GM20000 (cell line): ENCODE data around the gene MED26.

ENCODE experiments used
- DNase-seq: peaks from one replicate; pipeline ENCODE4 v3.0.0; 2012; ENCODE audit warnings: low spot score
- TF ChIP-seq, protein P1 (sequence below): IDR thresholded peaks from 2 replicates; pipeline ENCODE4 v1.5.1; 2012; ENCODE audit warnings: mild to moderate bottlenecking, control low read depth; ENCODE audit errors: extremely low read depth, missing control alignments

MED26 gene

DNA sequence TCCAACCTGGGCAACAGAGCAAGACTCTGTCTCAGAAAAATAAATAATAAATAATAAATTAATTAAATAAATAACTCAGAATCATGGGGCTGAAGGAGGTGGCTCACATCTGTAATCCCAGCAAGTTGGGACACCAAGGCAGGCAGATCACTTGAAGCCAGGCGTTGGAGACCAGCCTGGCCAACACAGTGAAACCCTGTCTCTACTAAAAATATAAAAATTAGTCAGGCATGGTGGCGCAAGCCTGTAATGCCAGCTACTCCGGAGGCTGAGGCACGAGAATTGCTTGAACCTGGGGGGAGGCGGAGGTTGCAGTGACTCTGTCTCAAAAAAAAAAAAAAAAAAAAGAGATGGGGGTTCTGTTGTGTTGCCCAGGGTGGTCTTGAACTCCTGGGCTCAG lies 40.2 kb upstream of the MED26 start:
- TF ChIP-seq, protein P1, sequence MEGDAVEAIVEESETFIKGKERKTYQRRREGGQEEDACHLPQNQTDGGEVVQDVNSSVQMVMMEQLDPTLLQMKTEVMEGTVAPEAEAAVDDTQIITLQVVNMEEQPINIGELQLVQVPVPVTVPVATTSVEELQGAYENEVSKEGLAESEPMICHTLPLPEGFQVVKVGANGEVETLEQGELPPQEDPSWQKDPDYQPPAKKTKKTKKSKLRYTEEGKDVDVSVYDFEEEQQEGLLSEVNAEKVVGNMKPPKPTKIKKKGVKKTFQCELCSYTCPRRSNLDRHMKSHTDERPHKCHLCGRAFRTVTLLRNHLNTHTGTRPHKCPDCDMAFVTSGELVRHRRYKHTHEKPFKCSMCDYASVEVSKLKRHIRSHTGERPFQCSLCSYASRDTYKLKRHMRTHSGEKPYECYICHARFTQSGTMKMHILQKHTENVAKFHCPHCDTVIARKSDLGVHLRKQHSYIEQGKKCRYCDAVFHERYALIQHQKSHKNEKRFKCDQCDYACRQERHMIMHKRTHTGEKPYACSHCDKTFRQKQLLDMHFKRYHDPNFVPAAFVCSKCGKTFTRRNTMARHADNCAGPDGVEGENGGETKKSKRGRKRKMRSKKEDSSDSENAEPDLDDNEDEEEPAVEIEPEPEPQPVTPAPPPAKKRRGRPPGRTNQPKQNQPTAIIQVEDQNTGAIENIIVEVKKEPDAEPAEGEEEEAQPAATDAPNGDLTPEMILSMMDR = no peak
- no peak for DNase-seq

DNA sequence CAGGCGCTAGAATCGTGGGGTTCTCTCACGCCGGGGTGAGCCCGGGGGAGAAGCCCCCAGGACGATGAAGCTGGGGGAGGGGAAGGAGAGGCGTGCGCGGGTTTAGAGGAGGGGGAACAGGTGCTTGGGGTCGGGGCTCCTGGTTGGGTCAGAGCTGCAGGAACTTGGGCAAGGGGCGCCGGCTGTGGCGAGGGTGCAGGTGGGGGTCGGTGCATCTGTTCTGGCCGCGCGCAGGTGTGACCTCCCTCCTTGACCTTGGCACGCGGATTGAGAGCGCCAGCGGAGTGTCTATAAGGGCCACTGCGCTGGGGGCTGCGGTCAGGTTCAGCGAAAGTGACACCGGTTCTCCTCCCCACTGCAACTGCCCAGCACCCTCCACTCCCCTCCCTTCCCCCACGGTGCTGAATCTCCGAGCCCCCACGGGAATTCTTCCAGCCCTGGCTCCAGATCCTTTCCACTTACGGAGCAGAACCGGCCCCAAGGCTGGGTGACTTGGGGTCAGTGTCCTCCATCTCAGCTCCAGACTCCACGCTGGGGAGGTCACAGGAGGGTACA lies 33.6 kb upstream of the MED26 start:
- peak; percentile 45 for DNase-seq
- TF ChIP-seq, protein P1 = no peak

DNA sequence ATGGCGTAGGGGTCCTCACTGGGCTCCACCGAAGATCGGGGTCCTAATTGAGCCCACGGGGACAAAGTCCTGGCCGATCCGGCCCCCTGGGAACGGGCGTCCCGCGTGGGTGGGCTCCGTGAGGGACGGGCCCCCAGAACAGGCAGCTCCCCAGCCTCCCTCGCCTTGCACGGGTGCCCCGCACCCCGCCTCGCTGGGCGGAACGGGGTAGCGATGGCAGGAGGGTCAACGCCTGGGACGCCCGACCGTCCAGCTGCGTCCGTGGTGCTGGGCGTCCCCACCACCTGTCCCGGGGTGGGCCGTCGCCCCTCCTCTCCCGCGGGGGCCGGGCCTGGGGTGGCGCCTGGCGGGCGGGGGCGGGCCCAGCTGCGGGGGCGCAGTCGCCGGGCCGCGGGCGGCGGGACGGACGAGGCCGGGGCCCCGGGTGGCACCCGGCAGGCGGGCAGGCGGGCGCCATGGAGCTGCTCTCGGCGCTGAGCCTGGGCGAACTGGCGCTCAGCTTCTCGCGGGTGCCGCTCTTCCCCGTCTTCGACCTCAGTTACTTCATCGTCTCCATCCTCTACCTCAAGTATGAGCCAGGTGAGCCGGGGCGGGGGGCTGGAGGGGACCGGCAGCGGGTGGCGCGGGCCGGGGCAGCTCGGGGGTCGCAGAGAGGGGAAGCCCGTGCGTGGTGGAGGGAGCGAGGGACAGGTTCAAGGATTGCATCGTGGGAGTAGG lies 32.9 kb upstream of the MED26 start, which contains the start of gene TMEM38A:
TMEM38A (plus strand) TSS at position 377 of the 717 bp plus-strand sequence; CDS start at position 456, 79 bp downstream.
- peak; percentile 83 for DNase-seq
- TF ChIP-seq, protein P1 = no peak

DNA sequence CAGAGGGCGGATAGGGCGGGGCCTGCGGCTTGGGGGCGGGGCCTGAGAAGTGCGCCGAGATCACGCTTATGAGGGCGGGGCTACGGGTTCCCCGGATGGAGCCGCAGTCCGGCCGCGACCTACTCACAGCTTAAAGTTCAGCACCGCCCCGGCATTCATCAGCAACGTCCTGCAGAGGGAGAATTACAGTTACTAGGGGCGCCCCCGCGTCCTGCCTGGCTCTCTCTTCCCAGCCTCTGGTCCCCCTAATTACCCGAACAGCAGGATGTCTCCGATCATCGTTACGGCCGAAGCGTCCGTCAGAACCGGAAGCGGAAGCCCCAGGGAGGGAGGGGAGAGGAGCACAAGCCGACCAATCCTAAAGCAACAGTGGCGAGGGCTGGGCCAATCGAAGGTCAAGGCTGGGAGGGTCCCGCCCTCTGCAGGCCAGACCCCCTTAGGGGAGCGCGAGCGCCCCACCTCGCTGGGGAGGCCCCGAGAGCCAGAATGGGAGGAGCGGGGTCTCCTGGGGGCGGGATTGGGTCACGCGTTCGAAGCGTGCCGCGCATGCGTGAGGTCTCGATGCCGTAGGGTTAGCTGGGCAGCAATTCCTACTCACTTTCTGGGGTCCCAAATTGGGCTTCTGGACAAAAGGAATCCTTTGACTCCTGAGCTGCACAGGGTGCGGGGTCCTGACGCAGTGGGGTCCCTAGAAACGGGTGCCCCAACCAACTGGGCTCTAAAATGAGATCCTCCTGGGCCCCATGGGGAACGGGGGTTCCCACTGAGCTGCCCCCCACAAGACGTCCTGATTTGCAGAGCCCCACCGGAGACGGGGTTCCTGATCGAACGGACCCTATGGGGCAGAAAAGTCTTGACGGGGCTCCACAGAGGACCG lies 32.1 kb upstream of the MED26 start, which contains the start of gene SMIM7:
SMIM7 (minus strand) TSS at position 313 of the 877 bp plus-strand sequence; CDS start at position 279, 34 bp downstream.
- peak; percentile 98 for DNase-seq

DNA sequence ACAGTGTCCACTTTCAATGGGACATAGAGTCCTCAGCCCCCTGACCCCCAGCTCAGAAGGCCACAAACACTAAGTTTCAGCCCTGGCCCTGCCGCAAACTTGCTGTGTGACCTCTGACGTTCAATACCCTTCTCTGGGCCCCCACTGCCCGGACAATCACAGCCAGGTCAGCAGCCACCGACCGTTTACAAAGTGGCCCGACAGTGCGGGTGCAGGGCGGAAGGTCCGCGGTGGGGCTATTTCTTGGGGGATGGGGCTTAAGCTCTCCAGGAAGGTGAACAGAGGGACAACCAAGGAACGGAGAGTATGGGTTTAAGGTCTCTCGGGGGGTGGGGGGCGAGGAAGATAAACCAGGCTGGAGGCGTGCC lies 31.4 kb upstream of the MED26 start:
- TF ChIP-seq, protein P1 = no peak
- no peak for DNase-seq

More for the DNA sequence above, 32.1 kb upstream of the MED26 start, which contains the start of gene SMIM7:
- TF ChIP-seq, protein P1 = no peak

DNA sequence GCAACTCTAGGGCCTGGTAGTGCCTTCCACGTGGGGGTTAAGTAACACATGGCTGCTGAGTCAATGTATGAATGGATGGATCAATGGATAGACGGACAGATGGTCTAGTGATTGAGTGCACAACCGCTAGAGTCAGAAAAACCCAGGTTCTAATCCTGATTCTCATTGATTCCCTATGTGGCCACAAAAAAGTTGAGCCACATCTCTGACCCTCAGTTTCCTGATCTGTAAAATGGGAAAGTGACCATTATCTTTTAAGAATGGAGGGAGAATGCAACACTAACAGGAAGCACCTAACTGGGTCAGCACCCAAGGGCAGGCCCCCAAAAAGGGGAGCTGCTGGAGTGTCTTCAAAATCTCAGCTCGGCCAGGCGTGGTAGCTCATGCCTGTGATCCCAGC lies 29.4 kb upstream of the MED26 start:
- TF ChIP-seq, protein P1 = no peak
- no peak for DNase-seq

DNA sequence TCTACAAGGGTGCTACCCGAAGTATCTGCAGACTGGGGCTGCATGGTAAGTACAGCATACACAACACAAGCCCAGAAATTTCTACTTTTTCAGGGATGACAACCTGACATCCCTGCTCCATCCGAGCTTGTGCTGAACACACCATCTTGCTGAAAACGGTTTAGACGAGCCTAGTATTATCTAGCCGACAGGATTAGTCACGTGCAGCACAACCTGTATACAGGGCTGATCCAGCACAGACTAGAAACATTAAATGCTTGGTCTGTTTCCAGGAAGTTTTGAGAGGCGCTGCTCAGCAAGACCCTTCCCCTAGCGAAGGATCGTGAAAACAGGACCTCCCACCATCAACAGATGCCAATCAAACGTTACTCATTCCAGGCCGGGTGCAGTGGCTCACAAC lies 27.7 kb upstream of the MED26 start:
- TF ChIP-seq, protein P1 = no peak
- DNase-seq = no peak
